PFSK-1 (cell line): ENCODE measurements around the gene GSK3B.

Experiments used
- POLR2AphosphoS5 ChIP-seq: IDR thresholded peaks from 2 replicates; pipeline ENCODE4 v1.6.1; 2012; ENCODE audit warnings: low read depth, mild to moderate bottlenecking, control low read depth, low read length, moderate library complexity
- REST ChIP-seq, 2 experiments: IDR thresholded peaks; 2 replicates each; pipeline versions ENCODE4 v1.6.1 to v1.8.0; 2011 to 2012; ENCODE audit warnings: low read depth in 2 of 2, low read length in 2 of 2, control low read depth in 1 of 2, inconsistent platforms in 1 of 2, mild to moderate bottlenecking in 1 of 2, moderate library complexity in 1 of 2; ENCODE audit not compliant: insufficient read depth in 1 of 2
- SIN3A ChIP-seq: IDR thresholded peaks from 2 replicates; pipeline ENCODE4 v1.6.1; 2012; ENCODE audit warnings: mild to moderate bottlenecking, low read length, moderate library complexity, borderline replicate concordance; ENCODE audit not compliant: insufficient read depth
- TAF1 ChIP-seq: IDR thresholded peaks from 2 replicates; pipeline ENCODE4 v1.6.1; 2012; ENCODE audit warnings: low read length, control low read depth, borderline replicate concordance; ENCODE audit not compliant: insufficient read depth

GRCh38 chr3:119998166-119998565, 96.1 kb downstream of the GSK3B start:
- TF ChIP-seq TAF1 = no peak
- TF ChIP-seq POLR2AphosphoS5 = no peak
- TF ChIP-seq REST (IDR thresholded peaks at IDR 0.05; ENCODE audit: insufficient read depth in 1 of 2, low read depth in 2 of 2, low read length in 2 of 2) = no peak
- TF ChIP-seq SIN3A = no peak
